ENCODE measurements around the gene RECK. TPM values are rescaled to one million over a fixed set of nuclear protein-coding genes. Genes with fewer than 3 reads are reported as not detected.

RECK gene
- total RNA-seq, 1 experiment from 2014 or later, result 7.8 TPM

GRCh38 chr9:36021968-36022367 lies 14.7 kb upstream of the RECK start:
- in situ Hi-C loops (cut with HindIII; ENCODE audit: low pct_unique_long_range_greater_than_20kb, low sequenced_read_pairs), result no loop called here

GRCh38 chr9:36023260-36024048 lies 13.3 kb upstream of the RECK start:
- peak; percentile 51 for DNase-seq (ENCODE audit: low read depth)
- in situ Hi-C loops (cut with HindIII; ENCODE audit: low pct_unique_long_range_greater_than_20kb, low sequenced_read_pairs), result no loop called here

More at GRCh38 chr9:36021968-36022367, 14.7 kb upstream of the RECK start:
- DNase-seq (ENCODE audit: low read depth), result no peak

GRCh38 chr9:36025746-36026145 lies 11.0 kb upstream of the RECK start:
- in situ Hi-C loops (cut with HindIII; ENCODE audit: low pct_unique_long_range_greater_than_20kb, low sequenced_read_pairs), result no loop called here
- DNase-seq (ENCODE audit: low read depth), result no peak

GRCh38 chr9:36029202-36029601 lies 7.5 kb upstream of the RECK start:
- no peak for DNase-seq (ENCODE audit: low read depth)
- in situ Hi-C loops (cut with HindIII; ENCODE audit: low pct_unique_long_range_greater_than_20kb, low sequenced_read_pairs), result no loop called here

- DNase-seq (ENCODE audit: low read depth), result no peak
- in situ Hi-C loops (cut with HindIII; ENCODE audit: low pct_unique_long_range_greater_than_20kb, low sequenced_read_pairs), result no loop called here
Observed at GRCh38 chr9:36029765-36030528, 6.8 kb upstream of the RECK start.

GRCh38 chr9:36030871-36031270 lies 5.8 kb upstream of the RECK start:
- in situ Hi-C loops (cut with HindIII; ENCODE audit: low pct_unique_long_range_greater_than_20kb, low sequenced_read_pairs), result no loop called here

GRCh38 chr9:36031774-36032555 lies 4.7 kb upstream of the RECK start:
- in situ Hi-C loops (cut with HindIII; ENCODE audit: low pct_unique_long_range_greater_than_20kb, low sequenced_read_pairs), result no loop called here
- no peak for DNase-seq (ENCODE audit: low read depth)

More at GRCh38 chr9:36030871-36031270, 5.8 kb upstream of the RECK start:
- DNase-seq (ENCODE audit: low read depth), result no peak

- no peak for DNase-seq (ENCODE audit: low read depth)
- in situ Hi-C loops (cut with HindIII; ENCODE audit: low pct_unique_long_range_greater_than_20kb, low sequenced_read_pairs), result no loop called here
Observed at GRCh38 chr9:36033788-36034187, 2.9 kb upstream of the RECK start.

- in situ Hi-C loops (cut with HindIII; ENCODE audit: low pct_unique_long_range_greater_than_20kb, low sequenced_read_pairs), result no loop called here
- no peak for DNase-seq (ENCODE audit: low read depth)
Observed at GRCh38 chr9:36034234-36034633, 2.5 kb upstream of the RECK start.

GRCh38 chr9:36035006-36035405 lies 1.7 kb upstream of the RECK start:
- no peak for DNase-seq (ENCODE audit: low read depth)
- in situ Hi-C loops (cut with HindIII; ENCODE audit: low pct_unique_long_range_greater_than_20kb, low sequenced_read_pairs), result no loop called here

- no peak for DNase-seq (ENCODE audit: low read depth)
- in situ Hi-C loops (cut with HindIII; ENCODE audit: low pct_unique_long_range_greater_than_20kb, low sequenced_read_pairs), result no loop called here
Observed at GRCh38 chr9:36036253-36036779, 397 bp upstream of the RECK start.

- in situ Hi-C loops (cut with HindIII; ENCODE audit: low pct_unique_long_range_greater_than_20kb, low sequenced_read_pairs), result no loop called here
- DNase-seq (ENCODE audit: low read depth), result peak; percentile 34
Observed at GRCh38 chr9:36037549-36038122, 923 bp downstream of the RECK start.

- in situ Hi-C loops (cut with HindIII; ENCODE audit: low pct_unique_long_range_greater_than_20kb, low sequenced_read_pairs), result no loop called here
- DNase-seq (ENCODE audit: low read depth), result no peak
Observed at GRCh38 chr9:36039121-36039520, 2.4 kb downstream of the RECK start.

- DNase-seq (ENCODE audit: low read depth), result no peak
- in situ Hi-C loops (cut with HindIII; ENCODE audit: low pct_unique_long_range_greater_than_20kb, low sequenced_read_pairs), result no loop called here
Observed at GRCh38 chr9:36039696-36040095, 3.0 kb downstream of the RECK start.

- DNase-seq (ENCODE audit: low read depth), result no peak
- in situ Hi-C loops (cut with HindIII; ENCODE audit: low pct_unique_long_range_greater_than_20kb, low sequenced_read_pairs), result no loop called here
Observed at GRCh38 chr9:36040271-36040925, 3.7 kb downstream of the RECK start.

- in situ Hi-C loops (cut with HindIII; ENCODE audit: low pct_unique_long_range_greater_than_20kb, low sequenced_read_pairs), result no loop called here
- DNase-seq (ENCODE audit: low read depth), result no peak
Observed at GRCh38 chr9:36041506-36041905, 4.8 kb downstream of the RECK start.

GRCh38 chr9:36045610-36046009 lies 8.9 kb downstream of the RECK start:
- in situ Hi-C loops (cut with HindIII; ENCODE audit: low pct_unique_long_range_greater_than_20kb, low sequenced_read_pairs), result no loop called here
- DNase-seq (ENCODE audit: low read depth), result no peak

- in situ Hi-C loops (cut with HindIII; ENCODE audit: low pct_unique_long_range_greater_than_20kb, low sequenced_read_pairs), result no loop called here
- DNase-seq (ENCODE audit: low read depth), result no peak
Observed at GRCh38 chr9:36046923-36047322, 10.2 kb downstream of the RECK start.
